Tibial artery (tissue), 4 donors: Measurements from ENCODE around the gene SCPEP1.
"Not testable (repeated sequence)": the region's sequence is repeated elsewhere in the genome, so short reads cannot be mapped to it uniquely, and the experiment has no call there.

Experiments used
- DNase-seq, 2 donors: peaks; one replicate each; pipeline ENCODE4 v3.0.0-alpha.2; 2019
- H3K27ac ChIP-seq, 2 donors: fragments of 200-600 bp; sonication (generic) in 1 of 2; 1 replicate in 1 of 2; 2 replicates in 1 of 2; pipeline ENCODE4 v1.5.1; 2018 to 2019; ENCODE audit warnings: mild to moderate bottlenecking in 1 of 2
- H3K27me3 ChIP-seq, 2 donors: fragments of 200-600 bp; sonication (generic) in 1 of 2; one replicate each; pipeline versions ENCODE4 v1.5.1 to v1.6.0; 2016 to 2019
- H3K36me3 ChIP-seq, 3 donors: fragments of 200-600 bp; sonication (generic) in 2 of 3; one replicate each; pipeline ENCODE4 v1.5.1; 2016 to 2019; ENCODE audit warnings: mild to moderate bottlenecking in 2 of 3
- H3K4me1 ChIP-seq, 4 donors: fragments of 200-600 bp; sonication (generic) in 2 of 4; 1 replicate in 3 of 4; 2 replicates in 1 of 4; pipeline ENCODE4 v1.5.1; 2016 to 2019
- H3K4me3 ChIP-seq, 2 donors: fragments of 200-600 bp; sonication (generic) in 1 of 2; 1 replicate in 1 of 2; 2 replicates in 1 of 2; pipeline ENCODE4 v1.5.1; 2018 to 2019; ENCODE audit warnings: mild to moderate bottlenecking in 2 of 2
- H3K9me3 ChIP-seq, 3 donors: fragments of 200-600 bp; sonication (generic) in 1 of 3; one replicate each; pipeline ENCODE4 v1.5.1; 2016 to 2019
- intact Hi-C: fragments of 100-400 bp; cut with DNase I; formaldehyde crosslinking; loops from one replicate; pipeline ENCODE4 v1.15.0; 2023; ENCODE audit warnings: low total_unique reads
- TF ChIP-seq, protein P1 (sequence below), 2 experiments: fragments of 200-600 bp in 1 of 2; fragments of 450-650 bp in 1 of 2; IDR thresholded peaks; one replicate each; pipeline ENCODE4 v1.5.1; 2017 to 2019; ENCODE audit warnings: antibody characterized with exemption in 2 of 2, mild to moderate bottlenecking in 1 of 2, moderate library complexity in 1 of 2

The SCPEP1 gene

DNA sequence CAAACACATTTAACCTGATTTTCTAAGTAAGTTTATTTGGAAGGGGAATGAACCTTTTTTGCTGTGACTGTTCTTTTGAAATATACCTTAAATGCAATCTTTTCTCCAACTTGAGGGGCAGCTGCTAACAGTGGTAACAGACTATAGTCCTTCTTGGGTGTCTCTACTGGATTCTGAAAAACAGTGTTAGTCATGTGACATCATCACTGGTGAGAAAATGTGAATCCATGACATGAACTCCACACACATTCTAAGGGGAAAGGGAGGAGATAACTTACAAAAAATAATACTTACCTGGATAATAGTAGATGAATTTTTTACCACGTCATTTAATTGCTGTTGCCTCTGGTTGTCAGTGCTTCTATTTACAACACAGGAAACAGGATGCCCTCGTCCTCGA, 28.3 kb upstream of the SCPEP1 start:
- no peaks in the 10 kb centered on the region for H3K9me3 ChIP-seq

DNA sequence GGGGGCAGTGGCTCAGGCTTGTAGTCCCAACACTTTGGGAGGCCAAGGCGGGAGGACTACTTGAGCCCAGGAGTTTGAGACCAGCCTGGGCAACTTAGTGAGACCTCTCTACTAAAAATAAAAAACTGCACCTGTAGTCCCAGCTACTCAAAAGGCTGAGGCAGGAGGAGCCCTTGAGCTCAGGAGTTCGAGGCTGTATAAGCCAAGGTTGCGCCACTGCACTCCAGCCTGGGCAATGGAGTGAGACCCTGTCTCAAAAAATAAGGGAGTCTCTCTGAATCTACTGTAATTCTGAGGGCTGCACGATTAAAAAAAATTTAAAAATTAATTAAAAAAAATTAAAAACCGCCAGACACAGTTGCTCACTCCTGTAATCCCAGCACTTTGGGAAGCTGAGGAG, 20.9 kb upstream of the SCPEP1 start:
- intact Hi-C loops = no loop called here
- Histone ChIP-seq H3K9me3 (no peaks in the 10 kb centered on the region), H3K4me3 (no peak overlapping the region), H3K27ac (no peak overlapping the region), H3K36me3 (no peaks in the 10 kb centered on the region), H3K27me3 (no peaks in the 10 kb centered on the region), H3K4me1 (peaks cover 0 to 16% (median 14%) of the 10 kb centered on the region in 4 donors)
- TF ChIP-seq, protein P1, sequence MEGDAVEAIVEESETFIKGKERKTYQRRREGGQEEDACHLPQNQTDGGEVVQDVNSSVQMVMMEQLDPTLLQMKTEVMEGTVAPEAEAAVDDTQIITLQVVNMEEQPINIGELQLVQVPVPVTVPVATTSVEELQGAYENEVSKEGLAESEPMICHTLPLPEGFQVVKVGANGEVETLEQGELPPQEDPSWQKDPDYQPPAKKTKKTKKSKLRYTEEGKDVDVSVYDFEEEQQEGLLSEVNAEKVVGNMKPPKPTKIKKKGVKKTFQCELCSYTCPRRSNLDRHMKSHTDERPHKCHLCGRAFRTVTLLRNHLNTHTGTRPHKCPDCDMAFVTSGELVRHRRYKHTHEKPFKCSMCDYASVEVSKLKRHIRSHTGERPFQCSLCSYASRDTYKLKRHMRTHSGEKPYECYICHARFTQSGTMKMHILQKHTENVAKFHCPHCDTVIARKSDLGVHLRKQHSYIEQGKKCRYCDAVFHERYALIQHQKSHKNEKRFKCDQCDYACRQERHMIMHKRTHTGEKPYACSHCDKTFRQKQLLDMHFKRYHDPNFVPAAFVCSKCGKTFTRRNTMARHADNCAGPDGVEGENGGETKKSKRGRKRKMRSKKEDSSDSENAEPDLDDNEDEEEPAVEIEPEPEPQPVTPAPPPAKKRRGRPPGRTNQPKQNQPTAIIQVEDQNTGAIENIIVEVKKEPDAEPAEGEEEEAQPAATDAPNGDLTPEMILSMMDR (IDR thresholded peaks at IDR 0.05) = no peak
- no peak for DNase-seq

More for the DNA sequence above, 28.3 kb upstream of the SCPEP1 start:
- H3K4me1 ChIP-seq = no peaks in the 10 kb centered on the region
- peaks cover 27 to 57% (median 35%) of the 10 kb centered on the region in 3 donors for H3K36me3 ChIP-seq
- intact Hi-C loops = no loop called here
- H3K27ac ChIP-seq = no peak overlapping the region
- no peaks in the 10 kb centered on the region for H3K27me3 ChIP-seq
- H3K4me3 ChIP-seq = no peak overlapping the region
- TF ChIP-seq, protein P1 (IDR thresholded peaks at IDR 0.05) = no peak
- DNase-seq = no peak

DNA sequence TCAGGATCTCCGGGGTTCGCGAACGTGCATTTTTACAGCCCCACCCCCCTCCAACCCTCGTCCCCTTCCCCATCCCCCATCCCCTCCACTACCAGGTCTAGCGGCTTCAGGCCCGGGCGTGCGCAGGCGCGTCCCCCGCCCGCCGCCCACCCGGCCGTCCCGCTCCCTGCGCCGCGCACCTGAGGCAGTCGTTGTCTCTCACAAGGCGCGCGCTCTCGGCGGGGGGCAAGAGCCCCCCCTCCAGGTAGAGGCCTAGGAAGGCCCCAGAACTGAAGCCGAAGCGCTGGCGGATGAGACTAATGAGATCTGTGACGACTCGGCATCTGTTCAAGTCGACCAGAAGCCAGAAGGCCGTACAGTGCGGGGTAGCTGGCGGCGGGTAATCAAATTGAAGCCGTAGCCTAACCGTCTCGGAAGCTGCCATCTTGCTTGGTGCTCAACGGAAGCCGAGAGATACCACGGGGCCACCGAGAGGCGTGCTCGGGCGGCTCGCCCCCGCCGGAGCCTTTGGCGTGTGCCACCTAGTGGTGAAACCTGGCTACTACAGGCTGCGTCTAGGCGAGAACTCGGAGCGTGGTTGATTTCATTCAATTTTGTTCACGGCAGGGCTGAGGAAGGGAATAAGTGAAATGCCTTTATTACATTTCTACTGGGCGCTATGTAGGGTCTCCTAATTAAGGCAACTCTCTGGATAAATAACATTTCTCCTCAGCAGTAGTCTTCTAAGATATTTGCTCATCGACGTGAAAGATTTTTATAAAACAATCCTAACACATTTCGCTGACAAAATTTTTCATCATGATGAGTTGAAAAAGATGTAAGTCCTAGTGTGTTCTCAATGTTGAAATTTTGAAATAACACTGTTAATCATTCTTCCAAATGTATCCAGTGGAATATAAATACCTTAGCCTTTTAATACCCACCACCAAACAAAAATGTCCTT, 17.1 kb upstream of the SCPEP1 start, which contains the start of gene COIL:
Gene COIL, minus strand, starts transcription at position 455 of the 943 bp plus-strand sequence. Its CDS starts 31 bp downstream, at position 424.
- TF ChIP-seq, protein P1 (IDR thresholded peaks at IDR 0.05) = peak; percentile 98 to 99
- intact Hi-C loops = no loop called here
- H3K9me3 ChIP-seq = no peaks in the 10 kb centered on the region

DNA sequence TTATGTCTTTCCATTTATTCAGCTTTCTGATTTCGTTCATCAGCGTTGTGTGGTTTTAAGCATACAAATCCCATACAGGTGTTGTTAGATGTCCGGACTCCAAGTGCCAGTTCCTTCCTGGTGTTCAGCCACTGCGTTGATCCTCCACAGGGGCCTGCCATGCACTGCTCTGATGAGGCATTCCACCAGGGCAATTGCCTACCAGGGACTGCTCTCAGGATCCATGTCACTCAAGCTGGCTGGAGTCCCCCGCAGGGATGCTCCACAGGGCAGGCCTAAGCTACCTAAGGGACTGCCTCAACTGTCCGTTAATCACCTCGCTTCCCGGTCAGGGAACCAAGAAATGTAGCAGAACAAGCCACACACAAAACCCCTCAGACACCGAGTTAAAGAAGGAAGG, 12.7 kb upstream of the SCPEP1 start:
- DNase-seq, H3K27ac ChIP-seq, H3K4me3 ChIP-seq, H3K27me3 ChIP-seq, H3K4me1 ChIP-seq, H3K36me3 ChIP-seq, intact Hi-C loops, H3K9me3 ChIP-seq: not testable (repeated sequence)

More for the DNA sequence above, 17.1 kb upstream of the SCPEP1 start, which contains the start of gene COIL:
- peak; percentile 89 to 93 for DNase-seq
- peaks cover 0 to 16% (median 14%) of the 10 kb centered on the region in 4 donors for H3K4me1 ChIP-seq
- H3K4me3 ChIP-seq = peak within 1 kb of the TSS; percentile 98 to 99
- no peaks in the 10 kb centered on the region for H3K36me3 ChIP-seq
- H3K27ac ChIP-seq = peak within 1 kb of the TSS; percentile 92 to 95
- no peaks in the 10 kb centered on the region for H3K27me3 ChIP-seq

DNA sequence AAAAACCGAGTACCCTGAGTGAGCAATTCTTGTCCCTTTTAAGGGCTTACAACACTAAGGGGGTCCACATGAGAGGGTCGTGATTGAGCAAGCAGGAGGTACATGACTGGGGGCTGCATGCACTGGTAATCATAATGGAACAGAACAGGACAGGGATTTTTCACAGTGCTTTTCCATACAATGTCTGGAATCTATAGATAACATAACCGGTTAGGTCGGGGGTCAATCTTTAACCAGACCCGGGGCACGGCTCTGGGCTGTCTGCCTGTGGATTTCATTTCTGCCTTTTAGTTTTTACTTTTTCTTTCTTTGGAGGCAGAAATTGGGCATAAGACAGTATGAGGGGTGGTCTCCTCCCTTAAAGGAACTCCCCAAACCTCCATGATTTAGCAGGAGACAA, 12.2 kb upstream of the SCPEP1 start:
- H3K27me3 ChIP-seq, H3K36me3 ChIP-seq, H3K4me3 ChIP-seq, H3K9me3 ChIP-seq, DNase-seq, H3K27ac ChIP-seq, H3K4me1 ChIP-seq, intact Hi-C loops: not testable (repeated sequence)

DNA sequence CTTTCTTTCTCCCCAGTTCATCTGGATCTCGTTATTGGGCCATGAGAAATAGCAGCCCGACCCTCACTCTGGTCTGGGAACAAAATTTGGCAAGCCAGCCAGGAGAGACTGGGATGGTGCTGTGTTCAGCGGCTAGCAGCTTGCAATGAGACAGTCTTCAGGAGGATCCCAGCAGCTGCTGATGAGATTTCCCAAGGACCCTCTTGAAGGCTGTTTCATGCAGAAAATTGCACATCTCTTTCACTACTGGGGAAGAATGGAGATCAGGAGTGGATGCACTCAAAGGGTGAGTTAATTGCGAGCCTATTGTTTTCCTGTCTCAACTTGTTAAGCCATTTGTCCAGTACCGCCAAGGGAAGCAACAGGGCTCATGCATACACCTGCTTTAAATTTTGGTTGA, 11.6 kb upstream of the SCPEP1 start:
- H3K27ac ChIP-seq = no peak overlapping the region
- no peaks in the 10 kb centered on the region for H3K36me3 ChIP-seq
- TF ChIP-seq, protein P1 (IDR thresholded peaks at IDR 0.05) = no peak
- no peaks in the 10 kb centered on the region for H3K9me3 ChIP-seq
- no peak overlapping the region for H3K4me3 ChIP-seq
- intact Hi-C loops = no loop called here
- no peaks in the 10 kb centered on the region for H3K4me1 ChIP-seq
- DNase-seq = no peak
- no peaks in the 10 kb centered on the region for H3K27me3 ChIP-seq
